Panc1 (cell line): Measurements from ENCODE around the gene SP4. TPM values are rescaled to one million over a fixed set of nuclear protein-coding genes. Genes with fewer than 3 reads are reported as not detected.

Experiments used
- ATAC-seq: fragments of 200-7000 bp; cut with Tn5 transposase; 2 replicates; pipeline ENCODE4 v1.9.1; 2020; ENCODE audit warnings: mild to moderate bottlenecking, moderate library complexity
- BruUV-seq: library from RNA; stranded (reverse); fragments of 400-500 nt; replicated peaks from 2 replicates; lab custom pipeline; 2021; lab: Mats Ljungman, UMichigan
- CTCF ChIA-PET: fragments of 300-600 bp; sonication (Branson Sonifier 250); formaldehyde crosslinking; loops from one replicate; lab custom pipeline; 2022; ENCODE audit warnings: antibody characterized with exemption; lab: Charles Lee
- POLR2A ChIA-PET: fragments of 300-600 bp; sonication (Branson Sonifier 250); formaldehyde crosslinking; loops from one replicate; lab custom pipeline; 2022; ENCODE audit warnings: antibody characterized with exemption; lab: Charles Lee
- DNase-seq: peaks from one replicate; pipeline ENCODE4 v3.0.0-alpha.2; 2010; ENCODE audit warnings: low read depth, low spot score
- H3K27ac ChIP-seq: 2 replicates; pipeline ENCODE4 v1.5.1; 2011; ENCODE audit warnings: mild to moderate bottlenecking, low read length, inconsistent platforms
- H3K27me3 ChIP-seq: fragments of 200-500 bp; sonication (Bioruptor generic); 2 replicates; pipeline ENCODE4 v1.6.0; 2014; ENCODE audit warnings: low read length, inconsistent platforms; ENCODE audit not compliant: control insufficient read depth, insufficient read depth
- H3K36me3 ChIP-seq: fragments of 200-500 bp; sonication (Bioruptor generic); 2 replicates; pipeline ENCODE4 v1.5.1; 2014; ENCODE audit warnings: inconsistent platforms, mild to moderate bottlenecking, low read length, moderate library complexity; ENCODE audit not compliant: control insufficient read depth, insufficient read depth
- H3K4me1 ChIP-seq: 2 replicates; pipeline ENCODE4 v1.5.1; 2011; ENCODE audit warnings: inconsistent platforms, mild to moderate bottlenecking, low read length, moderate library complexity; ENCODE audit not compliant: control insufficient read depth, insufficient read depth
- H3K4me3 ChIP-seq, 2 experiments: 2 replicates each; pipeline ENCODE4 v1.5.1; 2011 to 2012; ENCODE audit warnings: low read depth in 2 of 2, low read length in 2 of 2, mild to moderate bottlenecking in 2 of 2, inconsistent platforms in 1 of 2, moderate library complexity in 1 of 2
- H3K9me3 ChIP-seq: fragments of 200-500 bp; sonication (Bioruptor generic); 2 replicates; pipeline ENCODE4 v1.5.1; 2014; ENCODE audit warnings: low read depth, mild to moderate bottlenecking, inconsistent platforms, low read length, moderate library complexity; ENCODE audit not compliant: control insufficient read depth, insufficient read depth
- CTCF ChIP-seq: fragments of 450-650 bp; IDR thresholded peaks from 2 replicates; pipeline ENCODE4 v1.5.1; 2017; ENCODE audit warnings: mild to moderate bottlenecking
- POLR2AphosphoS5 ChIP-seq: IDR thresholded peaks from 2 replicates; pipeline ENCODE4 v1.6.1; 2012; ENCODE audit warnings: mild to moderate bottlenecking, low read depth, low read length, moderate library complexity
- SIN3A ChIP-seq: IDR thresholded peaks from 2 replicates; pipeline ENCODE4 v1.6.1; 2012; ENCODE audit warnings: low read depth, mild to moderate bottlenecking, low read length, moderate library complexity, borderline replicate concordance; ENCODE audit not compliant: insufficient read depth
- TCF7L2 ChIP-seq: IDR thresholded peaks from 2 replicates; pipeline ENCODE4 v1.6.1; 2011; ENCODE audit warnings: mild to moderate bottlenecking, low read depth, low read length, inconsistent platforms
- in situ Hi-C: cut with HindIII; loops from 2 replicates; pipeline ENCODE4 v1.10.0; 2016; ENCODE audit warnings: low sequenced_read_pairs, low pct_unique_long_range_greater_than_20kb
- intact Hi-C: fragments of 100-400 bp; cut with micrococcal nuclease; formaldehyde crosslinking; loops from one replicate; pipeline ENCODE4 v1.10.0; 2022; ENCODE audit not compliant: unreplicated experiment
- total RNA-seq: library from RNA; stranded (reverse); gene quantifications from one replicate; pipeline ENCODE4 v1.2.1, GENCODE V29; 2021; ENCODE audit not compliant: unreplicated experiment
- TF ChIP-seq, protein P1 (sequence below), 2 experiments: IDR thresholded peaks; 2 replicates each; pipeline ENCODE4 v1.6.1; 2011 to 2012; ENCODE audit warnings: low read depth in 2 of 2, control low read depth in 1 of 2, low read length in 1 of 2, mild to moderate bottlenecking in 1 of 2, moderate library complexity in 1 of 2; ENCODE audit not compliant: insufficient read depth in 1 of 2

Gene SP4
- total RNA-seq, 1 experiment from 2014 or later: 10.4 TPM

DNA sequence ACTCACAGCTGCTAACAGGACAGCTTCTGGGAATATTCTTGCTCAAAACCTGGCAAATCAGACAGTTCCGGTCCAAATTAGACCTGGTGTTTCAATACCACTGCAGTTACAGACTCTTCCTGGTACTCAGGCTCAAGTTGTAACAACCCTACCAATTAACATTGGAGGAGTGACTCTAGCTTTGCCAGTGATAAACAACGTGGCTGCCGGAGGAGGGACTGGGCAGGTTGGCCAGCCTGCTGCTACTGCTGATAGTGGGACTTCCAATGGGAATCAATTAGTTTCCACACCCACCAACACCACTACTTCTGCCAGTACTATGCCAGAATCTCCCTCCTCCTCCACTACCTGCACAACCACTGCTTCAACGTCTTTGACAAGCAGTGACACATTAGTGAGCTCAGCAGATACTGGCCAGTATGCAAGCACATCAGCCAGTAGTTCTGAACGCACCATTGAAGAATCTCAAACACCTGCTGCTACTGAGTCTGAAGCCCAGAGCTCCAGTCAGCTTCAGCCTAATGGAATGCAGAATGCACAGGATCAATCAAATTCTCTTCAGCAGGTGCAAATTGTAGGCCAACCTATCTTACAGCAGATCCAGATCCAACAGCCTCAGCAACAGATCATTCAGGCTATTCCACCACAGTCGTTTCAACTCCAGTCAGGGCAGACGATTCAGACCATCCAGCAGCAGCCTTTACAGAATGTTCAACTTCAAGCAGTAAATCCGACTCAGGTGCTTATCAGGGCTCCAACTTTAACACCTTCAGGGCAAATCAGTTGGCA is 2.1 kb downstream of the SP4 start:
- in situ Hi-C loops: no loop called here
- Histone ChIP-seq H3K36me3 (no peaks in the 10 kb centered on the region), H3K9me3 (no peaks in the 10 kb centered on the region), H3K4me1 (peaks cover 7% of the 10 kb centered on the region; the same call in 1 of the 2 replicates), H3K4me3 (no peak overlapping the region), H3K27me3 (no peaks in the 10 kb centered on the region), H3K27ac (no peak overlapping the region)
- CTCF ChIA-PET: no interaction called here
- ATAC-seq: no peak
- no TSS peak for BruUV-seq
- TF ChIP-seq TCF7L2 (no peak), POLR2AphosphoS5 (no peak)
- POLR2A ChIA-PET: no interaction called here
- no peak for DNase-seq
- intact Hi-C loops: loop anchor here (10.0 kb wide), 1 partner anchor 635 kb away; no protein-coding TSS in a partner anchor

- H3K9me3 ChIP-seq: no peaks in the 10 kb centered on the region
- H3K27me3 ChIP-seq: no peaks in the 10 kb centered on the region
- H3K27ac ChIP-seq: no peak overlapping the region
- TF ChIP-seq, protein P1, sequence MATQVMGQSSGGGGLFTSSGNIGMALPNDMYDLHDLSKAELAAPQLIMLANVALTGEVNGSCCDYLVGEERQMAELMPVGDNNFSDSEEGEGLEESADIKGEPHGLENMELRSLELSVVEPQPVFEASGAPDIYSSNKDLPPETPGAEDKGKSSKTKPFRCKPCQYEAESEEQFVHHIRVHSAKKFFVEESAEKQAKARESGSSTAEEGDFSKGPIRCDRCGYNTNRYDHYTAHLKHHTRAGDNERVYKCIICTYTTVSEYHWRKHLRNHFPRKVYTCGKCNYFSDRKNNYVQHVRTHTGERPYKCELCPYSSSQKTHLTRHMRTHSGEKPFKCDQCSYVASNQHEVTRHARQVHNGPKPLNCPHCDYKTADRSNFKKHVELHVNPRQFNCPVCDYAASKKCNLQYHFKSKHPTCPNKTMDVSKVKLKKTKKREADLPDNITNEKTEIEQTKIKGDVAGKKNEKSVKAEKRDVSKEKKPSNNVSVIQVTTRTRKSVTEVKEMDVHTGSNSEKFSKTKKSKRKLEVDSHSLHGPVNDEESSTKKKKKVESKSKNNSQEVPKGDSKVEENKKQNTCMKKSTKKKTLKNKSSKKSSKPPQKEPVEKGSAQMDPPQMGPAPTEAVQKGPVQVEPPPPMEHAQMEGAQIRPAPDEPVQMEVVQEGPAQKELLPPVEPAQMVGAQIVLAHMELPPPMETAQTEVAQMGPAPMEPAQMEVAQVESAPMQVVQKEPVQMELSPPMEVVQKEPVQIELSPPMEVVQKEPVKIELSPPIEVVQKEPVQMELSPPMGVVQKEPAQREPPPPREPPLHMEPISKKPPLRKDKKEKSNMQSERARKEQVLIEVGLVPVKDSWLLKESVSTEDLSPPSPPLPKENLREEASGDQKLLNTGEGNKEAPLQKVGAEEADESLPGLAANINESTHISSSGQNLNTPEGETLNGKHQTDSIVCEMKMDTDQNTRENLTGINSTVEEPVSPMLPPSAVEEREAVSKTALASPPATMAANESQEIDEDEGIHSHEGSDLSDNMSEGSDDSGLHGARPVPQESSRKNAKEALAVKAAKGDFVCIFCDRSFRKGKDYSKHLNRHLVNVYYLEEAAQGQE (IDR thresholded peaks at IDR 0.05; ENCODE audit: insufficient read depth in 1 of 2, low read depth in 2 of 2, low read length in 1 of 2): no peak
- TF ChIP-seq TCF7L2 (no peak), POLR2AphosphoS5 (no peak), SIN3A (no peak), CTCF (no peak)
- ChIA-PET CTCF (no interaction called here), POLR2A (no interaction called here)
- BruUV-seq: no TSS peak
- no peaks in the 10 kb centered on the region for H3K36me3 ChIP-seq
- intact Hi-C loops: no loop called here
- DNase-seq (no peak), ATAC-seq (no peak)
- peaks cover 7% of the 10 kb centered on the region; the same call in 1 of the 2 replicates for H3K4me1 ChIP-seq
- in situ Hi-C loops: no loop called here
- H3K4me3 ChIP-seq: no peak overlapping the region
Observed at GRCh38 chr7:21430575-21430954, 2.7 kb downstream of the SP4 start.
